ENCODE measurements around the gene CYFIP2.
"Not testable (repeated sequence)": the region's sequence is repeated elsewhere in the genome, so short reads cannot be mapped to it uniquely, and the experiment has no call there.

Gene CYFIP2

DNA sequence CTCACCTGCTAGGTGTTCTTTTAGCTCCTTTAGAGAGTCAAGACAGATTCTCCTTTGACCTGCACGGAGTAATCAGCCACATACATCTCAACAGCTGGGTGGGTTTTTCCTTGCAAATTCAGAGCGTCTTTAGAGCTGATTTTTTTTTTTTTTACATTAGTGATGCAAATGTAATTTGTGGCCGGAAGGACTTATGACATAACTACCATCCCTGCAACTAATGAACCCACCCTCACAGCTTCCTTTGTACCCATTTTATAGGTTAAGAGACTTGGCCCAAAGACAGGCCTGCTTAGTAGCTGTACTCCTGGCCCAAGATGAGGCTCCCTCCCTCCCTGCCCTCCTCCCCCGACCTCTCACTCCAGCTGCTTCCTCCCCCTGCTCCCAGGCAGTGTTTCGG, 124.2 kb downstream of the CYFIP2 start:
- DNase-seq (ENCODE audit: low read depth in 3 of 3) = no peak

GRCh38 chr5:157390551-157391297, 124.8 kb downstream of the CYFIP2 start:
- peak; percentile 33 to 69 (median 38) for DNase-seq (ENCODE audit: low read depth in 3 of 3)

GRCh38 chr5:157398305-157398704, 132.4 kb downstream of the CYFIP2 start:
- no peak for DNase-seq (ENCODE audit: low read depth in 3 of 3)

DNA sequence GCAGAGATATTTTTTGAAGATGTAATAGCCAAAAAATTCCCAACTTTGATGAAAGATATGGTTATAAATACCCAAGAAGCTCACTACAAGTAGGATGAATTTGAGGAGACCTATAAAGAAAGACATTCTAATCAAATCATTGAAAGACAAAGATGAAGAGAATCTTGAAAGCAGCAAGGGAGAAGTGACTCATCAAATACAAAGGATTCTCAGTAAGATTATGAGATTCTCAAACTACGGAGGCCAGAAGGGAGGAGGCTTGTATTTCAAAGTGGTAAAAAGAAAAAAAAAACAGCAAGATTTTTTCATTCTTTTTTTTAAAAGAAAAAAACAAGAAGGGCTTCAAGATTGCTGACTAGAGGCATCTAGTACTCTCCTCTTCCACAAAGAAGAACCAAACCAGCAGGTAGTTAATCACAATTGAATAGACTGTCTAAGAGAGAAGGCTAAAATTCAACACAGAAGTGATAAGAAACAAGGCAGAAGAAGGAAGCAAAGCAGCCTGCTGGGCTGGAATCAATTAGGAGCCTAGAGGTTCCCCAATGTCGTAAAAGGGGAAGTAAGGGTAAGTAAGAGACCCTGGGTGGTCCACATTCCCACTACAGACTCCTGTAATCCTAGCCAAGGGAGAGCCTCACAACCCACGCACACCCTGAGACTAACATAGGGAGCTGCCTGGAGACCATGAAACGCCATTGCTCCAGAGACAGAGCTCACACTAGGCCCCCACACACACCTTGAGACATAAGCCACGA, 135.0 kb downstream of the CYFIP2 start:
- DNase-seq (ENCODE audit: low read depth in 3 of 3) = no peak

- no peak for DNase-seq (ENCODE audit: low read depth in 3 of 3)
Measured at GRCh38 chr5:157415838-157416237, 149.9 kb downstream of the CYFIP2 start.

DNA sequence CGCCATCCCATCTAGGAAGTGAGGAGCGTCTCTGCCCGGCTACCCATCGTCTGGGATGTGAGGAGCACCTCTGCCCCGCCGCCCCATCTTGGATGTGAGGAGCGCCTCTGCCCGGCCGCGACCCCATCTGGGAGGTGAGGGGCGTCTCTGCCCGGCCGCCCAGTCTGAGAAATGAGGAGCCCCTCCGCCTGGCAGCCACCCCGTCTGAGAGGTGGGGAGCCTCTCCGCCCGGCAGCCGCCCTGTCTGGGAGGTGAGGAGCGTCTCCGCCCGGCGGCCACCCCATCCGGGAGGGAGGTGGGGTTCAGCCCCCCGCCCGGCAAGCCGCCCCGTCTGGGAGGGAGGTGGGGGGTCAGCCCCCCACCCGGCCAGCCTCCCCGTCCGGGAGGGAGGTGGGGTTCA, 153.6 kb downstream of the CYFIP2 start:
- not testable (repeated sequence) for DNase-seq (ENCODE audit: low read depth in 3 of 3)

DNA sequence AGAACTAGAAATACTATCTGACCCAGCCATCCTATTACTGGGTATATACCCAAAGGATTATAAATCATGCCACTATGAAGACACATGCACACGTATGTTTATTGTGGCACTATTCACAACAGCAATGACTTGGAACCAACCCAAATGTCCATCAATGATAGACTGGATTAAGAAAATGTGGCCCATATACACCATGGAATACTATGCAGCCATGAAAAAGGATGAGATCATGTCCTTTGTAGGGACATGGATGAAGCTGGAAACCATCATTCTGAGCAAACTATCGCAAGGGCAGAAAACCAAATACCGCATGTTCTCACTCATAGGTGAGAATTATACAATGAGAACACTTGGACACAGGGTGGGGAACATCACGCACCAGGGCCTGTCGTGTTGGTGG, 164.0 kb downstream of the CYFIP2 start:
- not testable (repeated sequence) for DNase-seq (ENCODE audit: low read depth in 3 of 3)

DNA sequence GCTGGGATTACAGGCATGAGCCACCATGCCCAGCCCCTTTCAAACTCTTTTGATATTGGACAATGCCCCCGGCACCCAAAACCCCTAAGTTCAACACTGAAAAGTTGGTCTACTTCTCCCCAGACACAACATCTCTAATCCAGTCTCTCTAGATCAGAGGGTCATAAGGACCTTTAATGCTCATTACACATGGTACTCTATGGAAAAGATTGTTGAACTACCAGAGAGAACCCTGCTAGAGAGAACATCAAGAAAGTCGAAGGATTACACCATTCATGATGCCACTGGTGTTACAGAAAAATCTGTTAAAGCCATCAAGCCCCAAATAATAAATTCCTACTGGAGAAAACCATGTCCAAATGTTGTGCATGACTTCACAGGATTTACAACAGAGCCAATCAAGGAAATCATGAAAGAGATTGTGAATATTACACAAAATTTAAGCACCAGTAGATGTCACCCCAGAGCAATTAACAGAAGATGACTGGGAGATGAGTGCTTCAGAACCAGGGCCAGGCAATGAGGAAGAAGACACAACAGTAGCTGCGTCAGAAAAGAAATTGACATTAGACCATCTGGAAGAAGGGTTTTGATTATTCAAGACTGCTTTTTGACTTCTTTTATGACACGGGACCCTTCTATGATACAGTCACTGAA, 165.7 kb downstream of the CYFIP2 start:
- DNase-seq (ENCODE audit: low read depth in 3 of 3) = peak in 1 of 3 experiments; percentile 5

- DNase-seq (ENCODE audit: low read depth in 3 of 3) = no peak
Measured at GRCh38 chr5:157434096-157434495, 168.2 kb downstream of the CYFIP2 start.

GRCh38 chr5:157443041-157443549, 177.2 kb downstream of the CYFIP2 start:
- DNase-seq (ENCODE audit: low read depth in 3 of 3) = no peak

- DNase-seq (ENCODE audit: low read depth in 3 of 3) = no peak
Measured at GRCh38 chr5:157444224-157444623, 178.3 kb downstream of the CYFIP2 start.
